IPS-11a (cell line): ENCODE results near the gene MRPL2.
"Not testable (repeated sequence)": the region's sequence is repeated elsewhere in the genome, so short reads cannot be mapped to it uniquely, and the experiment has no call there.

Experiments
- H3K4me3 ChIP-seq: one replicate; pipeline ENCODE4 v1.5.1; 2013; ENCODE audit warnings: low read depth, low read length, control low read depth

MRPL2 gene

GRCh38 chr6:43053545-43054205 lies 5.6 kb downstream of the MRPL2 start, which contains the start of gene CUL7:
Gene CUL7, minus strand, starts transcription at chr6:43053851. Its CDS starts 1,063 bp downstream, at chr6:43052788.
- H3K4me3 ChIP-seq: peak within 1 kb of the TSS; percentile 81

- H3K4me3 ChIP-seq: peak overlapping the region; percentile 81
These were observed 6.2 kb downstream of the MRPL2 start for GRCh38 chr6:43052842-43053544.

GRCh38 chr6:43052225-43052841 lies 6.9 kb downstream of the MRPL2 start:
- no peak overlapping the region for H3K4me3 ChIP-seq

- H3K4me3 ChIP-seq: no peak overlapping the region
These were observed 8.3 kb downstream of the MRPL2 start for GRCh38 chr6:43050981-43051380.

- H3K4me3 ChIP-seq: no peak overlapping the region
These were observed 11.2 kb downstream of the MRPL2 start for GRCh38 chr6:43047998-43048397.

GRCh38 chr6:43045371-43045930 lies 13.8 kb downstream of the MRPL2 start:
- H3K4me3 ChIP-seq: no peak overlapping the region

DNA sequence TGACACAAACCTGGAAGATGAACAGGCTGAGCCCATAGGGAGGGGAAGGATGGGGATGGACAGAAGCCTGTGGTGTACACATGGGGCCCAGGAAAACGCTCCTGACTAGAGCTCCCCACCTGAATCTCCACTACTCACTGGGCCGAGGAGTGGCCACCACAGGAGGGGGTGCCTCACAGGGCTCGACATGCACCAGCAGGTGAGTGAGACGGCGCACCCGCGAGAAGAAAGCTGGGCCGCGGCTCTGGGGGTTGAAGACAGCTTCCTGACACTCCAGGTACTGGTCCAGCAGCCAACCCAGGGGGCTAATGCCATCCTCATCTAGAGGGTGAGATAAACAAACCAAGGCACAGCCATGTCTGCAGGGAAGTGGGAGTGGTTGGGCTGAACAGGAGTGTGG lies 15.9 kb downstream of the MRPL2 start:
- no peak overlapping the region for H3K4me3 ChIP-seq

DNA sequence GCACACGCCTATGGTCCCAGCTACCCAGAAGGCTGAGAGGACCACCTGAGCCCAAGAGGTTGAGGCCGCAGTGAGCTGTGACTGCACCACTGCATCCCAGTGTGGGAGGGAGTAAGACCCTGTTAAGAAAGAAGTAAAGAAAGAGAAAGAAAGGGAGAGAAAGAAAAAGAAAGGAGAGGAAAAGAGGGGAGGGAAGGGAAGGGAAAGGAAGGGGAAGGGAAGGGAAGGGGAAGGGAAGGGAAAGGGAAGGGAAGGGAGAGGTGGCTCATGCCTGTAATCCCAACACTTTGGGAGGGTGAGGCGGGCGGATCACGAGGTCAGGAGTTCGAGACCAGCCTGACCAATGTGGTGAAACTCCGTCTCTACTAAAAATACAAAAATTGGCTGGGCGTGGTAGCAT lies 17.8 kb downstream of the MRPL2 start:
- not testable (repeated sequence) for H3K4me3 ChIP-seq

DNA sequence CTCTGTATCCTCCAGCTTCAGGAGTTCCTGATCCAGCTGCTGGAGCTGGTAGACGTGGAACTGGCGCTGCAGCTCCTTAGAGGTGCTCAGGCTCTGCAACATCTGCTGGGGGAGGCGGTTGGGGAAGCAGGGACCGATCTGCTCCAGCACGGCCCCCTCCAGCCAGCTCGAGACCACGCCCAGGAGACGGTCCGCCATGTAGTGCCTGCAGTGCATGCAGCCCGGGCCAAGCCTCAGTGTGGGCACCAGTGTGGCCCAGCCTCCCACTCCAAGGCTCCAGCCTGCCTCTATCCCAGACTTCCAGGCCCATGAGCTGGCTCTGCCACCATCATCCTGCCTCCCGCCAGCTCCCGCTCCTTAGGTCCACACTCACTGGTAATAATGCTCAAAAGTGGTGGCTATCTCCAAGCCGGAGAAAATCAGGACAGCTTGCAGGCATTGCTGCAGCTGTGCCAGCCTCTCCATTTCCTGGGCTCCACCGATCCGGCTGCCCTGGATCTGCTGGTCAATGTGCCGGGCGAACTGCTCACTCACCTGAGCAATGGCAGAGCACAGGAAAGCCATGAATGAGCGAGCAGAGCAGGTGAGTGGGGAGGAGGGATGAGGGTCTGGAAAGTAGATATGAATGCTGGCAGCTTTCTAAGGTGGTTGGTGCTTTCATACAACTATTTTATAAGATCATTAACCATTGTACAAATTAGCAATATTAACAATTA lies 18.5 kb downstream of the MRPL2 start:
- no peak overlapping the region for H3K4me3 ChIP-seq

- no peak overlapping the region for H3K4me3 ChIP-seq
These were observed 20.5 kb downstream of the MRPL2 start for GRCh38 chr6:43038727-43039126.

DNA sequence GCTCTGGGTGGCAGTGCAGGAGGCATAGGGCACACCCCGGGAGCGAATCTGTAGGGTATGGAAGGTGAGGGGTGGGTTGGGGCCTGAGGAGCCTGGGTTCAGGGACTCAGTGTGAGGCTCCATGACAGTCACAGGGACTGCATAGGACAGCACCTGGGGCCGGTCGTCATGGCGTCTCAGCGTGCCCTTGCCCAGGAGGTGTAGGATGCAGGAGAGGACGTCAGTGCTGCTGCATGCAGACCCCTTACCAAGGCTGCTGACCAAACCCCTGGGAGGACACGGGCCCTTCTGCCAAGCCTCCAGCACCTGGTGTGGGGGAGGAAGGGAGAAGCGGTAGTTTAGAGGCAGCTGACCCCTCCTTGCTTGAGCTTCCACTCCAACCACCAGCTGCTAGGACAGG lies 21.5 kb downstream of the MRPL2 start:
- no peak overlapping the region for H3K4me3 ChIP-seq

- no peak overlapping the region for H3K4me3 ChIP-seq
These were observed 22.0 kb downstream of the MRPL2 start for GRCh38 chr6:43037197-43037596.

GRCh38 chr6:43036712-43037111 lies 22.5 kb downstream of the MRPL2 start:
- no peak overlapping the region for H3K4me3 ChIP-seq

- no peak overlapping the region for H3K4me3 ChIP-seq
These were observed 23.6 kb downstream of the MRPL2 start for GRCh38 chr6:43035495-43036194.

GRCh38 chr6:43034190-43034525 lies 25.1 kb downstream of the MRPL2 start:
- H3K4me3 ChIP-seq: no peak overlapping the region

DNA sequence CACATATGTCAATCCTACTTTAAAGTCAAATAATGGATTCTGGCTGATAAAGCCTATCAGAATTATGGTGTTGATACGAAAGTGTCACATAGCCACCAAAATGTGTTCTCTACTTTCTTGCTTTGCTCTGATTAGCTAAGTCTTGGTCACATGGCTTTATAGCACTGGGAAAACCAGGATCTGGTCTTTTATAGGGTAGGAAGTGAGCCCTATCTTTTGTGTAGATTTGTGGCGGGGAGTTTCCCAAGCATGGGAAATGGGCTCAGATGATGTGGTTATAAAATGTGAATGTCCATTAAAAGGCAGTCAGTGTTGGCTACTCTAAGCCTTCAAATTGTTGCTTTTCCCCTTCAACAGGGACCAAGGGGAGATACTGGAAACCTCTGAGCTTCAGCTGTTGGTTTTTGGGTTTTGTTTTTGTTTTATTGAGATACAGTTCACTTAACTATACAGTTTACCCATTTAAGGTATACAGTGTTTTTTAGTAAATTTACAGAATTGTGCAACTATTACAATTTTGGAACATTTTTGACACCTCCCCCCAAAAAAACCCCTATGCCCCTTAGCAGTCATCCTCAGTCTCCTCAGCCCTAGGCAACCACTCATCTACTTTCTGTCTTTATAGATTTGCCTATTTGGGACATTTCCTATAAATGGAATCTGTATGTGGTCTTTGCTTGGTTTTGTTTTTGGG lies 25.6 kb downstream of the MRPL2 start:
- H3K4me3 ChIP-seq: no peak overlapping the region

DNA sequence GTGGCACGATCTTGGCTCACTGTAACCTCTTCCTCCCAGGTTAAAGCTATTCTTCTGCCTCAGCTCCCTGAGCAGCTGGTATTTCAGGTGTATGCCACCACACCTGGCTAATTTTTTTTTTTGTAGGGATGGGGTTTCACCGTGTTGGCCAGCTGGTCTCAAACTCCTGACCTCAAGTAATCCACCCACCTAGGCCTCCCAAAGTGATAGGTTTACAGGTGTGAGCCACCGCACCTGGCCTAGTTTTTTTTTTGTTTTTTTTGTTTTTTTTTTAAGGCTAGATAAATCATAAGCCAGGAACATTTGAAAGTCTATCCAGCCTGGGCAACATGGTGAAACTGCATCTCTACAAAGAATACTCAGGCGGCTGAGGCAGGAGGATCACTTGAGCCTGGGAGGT lies 26.9 kb downstream of the MRPL2 start:
- no peak overlapping the region for H3K4me3 ChIP-seq

DNA sequence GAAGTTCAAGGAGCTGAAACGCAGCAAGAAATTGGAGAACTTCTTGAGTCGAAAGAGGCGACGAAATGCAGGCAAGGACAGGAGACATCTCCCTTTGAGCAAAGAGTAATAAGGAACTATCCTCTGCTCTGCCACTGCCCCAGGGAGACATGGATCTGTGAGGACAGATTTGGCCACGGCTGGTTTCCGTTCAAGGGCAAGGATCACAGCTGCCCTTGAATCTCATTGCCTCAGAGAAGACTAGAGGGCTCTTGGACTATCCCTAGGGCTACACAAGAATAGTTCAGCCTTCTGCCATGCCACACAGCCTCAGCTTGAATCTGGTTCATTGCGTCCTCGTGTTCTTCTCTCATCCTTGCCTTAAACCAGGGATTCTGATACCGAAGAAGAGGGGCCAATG lies 30.1 kb downstream of the MRPL2 start:
- no peak overlapping the region for H3K4me3 ChIP-seq

- no peak overlapping the region for H3K4me3 ChIP-seq
These were observed 32.9 kb downstream of the MRPL2 start for GRCh38 chr6:43026365-43026764.

DNA sequence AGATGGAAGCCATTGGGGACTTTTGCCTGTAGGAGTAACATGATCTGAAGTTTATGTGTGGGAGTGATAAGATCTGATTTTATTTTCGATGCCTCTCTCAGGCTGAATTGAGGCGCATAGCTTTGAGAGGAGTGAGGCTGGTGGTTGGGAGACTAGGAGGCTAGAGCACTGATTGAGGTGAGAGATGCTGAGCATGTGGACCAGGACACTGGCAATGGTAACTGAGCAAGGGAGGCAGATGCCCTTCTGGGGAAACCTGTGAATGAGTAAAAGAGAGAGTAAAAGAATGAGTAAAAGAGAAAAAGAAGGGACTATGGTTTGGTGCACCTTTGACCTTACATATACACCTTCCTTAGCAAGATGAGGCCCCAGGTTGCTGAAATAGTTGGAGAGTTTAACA lies 34.8 kb downstream of the MRPL2 start:
- no peak overlapping the region for H3K4me3 ChIP-seq
